ES-I3 (cell line): ENCODE data around the gene RNU6-1.

ENCODE experiments used
- H3K36me3 ChIP-seq: 2 replicates; pipeline ENCODE4 v1.6.1; 2013; ENCODE audit warnings: mild to moderate bottlenecking, low read length, control low read depth, moderate library complexity; ENCODE audit not compliant: insufficient read depth
- H3K4me1 ChIP-seq: 2 replicates; pipeline ENCODE4 v1.6.1; 2013; ENCODE audit warnings: mild to moderate bottlenecking, control low read depth, low read length; ENCODE audit not compliant: insufficient read depth
- H3K9ac ChIP-seq: 2 replicates; pipeline ENCODE4 v1.6.1; 2013; ENCODE audit warnings: low read depth, mild to moderate bottlenecking, low read length, moderate library complexity
- H3K9me3 ChIP-seq: 2 replicates; pipeline ENCODE4 v1.6.1; 2013; ENCODE audit warnings: mild to moderate bottlenecking, low read length, moderate library complexity; ENCODE audit not compliant: control insufficient read depth, insufficient read depth

The RNU6-1 gene

DNA sequence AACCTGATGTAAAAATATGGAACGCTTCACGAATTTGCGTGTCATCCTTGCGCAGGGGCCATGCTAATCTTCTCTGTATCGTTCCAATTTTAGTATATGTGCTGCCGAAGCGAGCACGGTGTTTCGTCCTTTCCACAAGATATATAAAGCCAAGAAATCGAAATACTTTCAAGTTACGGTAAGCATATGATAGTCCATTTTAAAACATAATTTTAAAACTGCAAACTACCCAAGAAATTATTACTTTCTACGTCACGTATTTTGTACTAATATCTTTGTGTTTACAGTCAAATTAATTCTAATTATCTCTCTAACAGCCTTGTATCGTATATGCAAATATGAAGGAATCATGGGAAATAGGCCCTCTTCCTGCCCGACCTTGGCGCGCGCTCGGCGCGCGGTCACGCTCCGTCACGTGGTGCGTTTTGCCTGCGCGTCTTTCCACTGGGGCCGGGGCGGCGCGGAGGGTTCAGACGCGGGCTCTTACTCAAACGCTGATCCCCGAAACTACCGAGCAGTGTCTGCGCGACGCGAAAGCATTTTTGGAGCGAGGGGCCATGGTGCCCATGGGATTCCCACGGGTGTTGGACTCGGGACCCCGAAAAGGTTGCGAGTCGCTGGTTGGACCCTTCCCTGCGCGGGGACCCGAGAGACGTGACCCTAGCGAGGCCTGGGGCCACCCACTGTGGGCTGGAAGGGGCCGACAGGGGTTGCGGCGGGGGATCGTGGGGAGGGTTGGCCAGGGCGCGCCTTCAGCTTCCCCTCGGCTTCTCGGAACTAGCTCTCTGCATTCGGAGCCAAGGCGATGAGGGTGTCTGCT lies at the start of gene RNU6-1:
Gene RNU6-1 (minus strand): TSS at position 117 of the 820 bp plus-strand sequence.
- H3K9ac ChIP-seq: peak within 1 kb of the TSS; percentile 92
- H3K4me1 ChIP-seq: peaks cover 23% of the 10 kb centered on the region; the same call in 1 of the 2 replicates
- no peaks in the 10 kb centered on the region for H3K36me3 ChIP-seq
- no peaks in the 10 kb centered on the region for H3K9me3 ChIP-seq

DNA sequence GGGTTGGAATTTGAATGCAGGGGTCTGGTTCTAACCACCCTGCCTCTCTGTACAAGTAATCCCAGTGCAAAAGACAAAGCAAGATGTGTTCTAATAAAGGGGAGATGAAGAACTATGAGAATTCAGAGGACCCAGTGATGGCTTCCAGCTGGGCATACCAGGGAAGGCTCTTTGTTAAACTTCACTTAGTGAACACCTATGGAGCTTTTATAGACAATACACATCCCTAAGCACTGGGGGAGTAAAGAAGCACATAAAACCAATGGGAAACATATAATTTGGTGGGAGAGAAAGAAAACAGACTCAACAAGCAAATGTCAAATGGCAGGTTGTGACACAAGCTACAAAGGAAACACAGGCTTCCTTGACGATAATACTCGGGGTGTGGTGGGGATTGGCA lies 47.9 kb upstream of the RNU6-1 start:
- Histone ChIP-seq H3K4me1 (peaks cover 11% of the 10 kb centered on the region), H3K9ac (no peak overlapping the region), H3K9me3 (no peaks in the 10 kb centered on the region), H3K36me3 (no peaks in the 10 kb centered on the region)

DNA sequence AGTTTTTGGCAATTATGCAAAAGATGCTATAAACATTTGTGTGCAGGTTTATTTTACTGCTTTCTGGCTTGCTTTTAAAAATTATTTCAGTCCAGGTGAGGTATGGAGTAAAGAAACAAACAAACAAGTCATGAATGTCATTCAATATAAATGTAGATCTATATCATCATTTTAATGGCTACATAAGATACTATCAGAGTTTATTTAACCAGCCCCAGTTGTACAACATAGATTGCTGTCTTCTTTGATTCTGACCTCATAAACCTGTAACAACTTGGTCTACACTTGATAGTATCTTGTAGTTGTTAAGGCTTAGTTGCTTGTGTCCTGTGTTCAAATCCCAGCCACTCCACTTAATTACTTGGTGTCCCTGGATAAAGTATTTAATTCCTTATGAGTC lies 46.0 kb upstream of the RNU6-1 start:
- Histone ChIP-seq H3K36me3 (no peaks in the 10 kb centered on the region), H3K4me1 (peaks cover 13% of the 10 kb centered on the region), H3K9me3 (no peaks in the 10 kb centered on the region), H3K9ac (no peak overlapping the region)

DNA sequence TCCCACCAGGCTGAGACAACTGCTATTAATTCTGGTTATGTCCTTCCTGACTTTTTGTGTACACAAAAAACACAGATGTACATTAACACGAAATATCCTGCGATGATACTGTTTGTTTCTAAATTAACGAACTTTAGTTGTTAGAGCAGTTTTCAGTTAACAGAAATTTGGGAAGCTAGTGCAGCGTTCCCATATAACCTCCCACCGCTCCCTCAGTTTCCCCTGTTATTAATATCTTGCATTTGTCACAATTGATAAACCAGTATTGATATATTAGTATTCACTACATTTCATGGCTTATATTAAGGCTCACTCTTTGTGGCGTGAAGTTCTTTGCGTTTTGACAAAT lies 45.3 kb upstream of the RNU6-1 start:
- Histone ChIP-seq H3K9me3 (no peaks in the 10 kb centered on the region), H3K4me1 (peaks cover 13% of the 10 kb centered on the region), H3K9ac (peak overlapping the region; percentile 59), H3K36me3 (no peaks in the 10 kb centered on the region)

DNA sequence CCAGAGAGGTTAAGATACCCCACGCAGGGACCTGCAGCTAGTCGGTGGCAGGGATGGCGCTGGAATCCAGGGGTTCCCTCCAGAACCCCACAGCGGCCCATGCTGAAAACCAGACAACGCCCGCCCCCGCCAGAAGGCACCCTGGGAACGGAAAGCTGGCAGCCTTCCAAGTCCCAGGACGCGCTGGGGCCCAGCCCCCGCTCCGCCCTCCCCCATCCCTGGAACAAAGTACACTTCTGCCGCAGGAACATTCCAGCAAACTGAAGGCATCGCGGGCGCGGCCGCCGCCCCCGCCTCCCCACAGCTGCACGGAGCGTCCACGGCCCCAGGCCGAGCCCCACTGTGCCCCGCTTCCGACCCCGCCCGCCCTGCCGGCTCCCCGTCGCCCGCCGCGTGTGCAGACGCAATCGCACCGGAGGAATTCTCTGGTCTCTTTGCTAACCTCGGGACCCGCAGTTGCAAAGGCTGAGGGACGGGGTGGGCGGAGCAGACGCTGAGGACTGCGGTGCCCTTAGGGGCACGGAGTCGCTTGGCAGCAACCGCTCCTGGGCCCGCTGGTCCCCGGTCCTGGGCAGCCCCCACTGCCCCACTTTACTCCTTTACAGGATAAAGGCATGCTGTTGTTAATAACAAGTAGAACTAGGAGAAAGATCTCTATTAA lies 44.8 kb upstream of the RNU6-1 start:
- H3K9ac ChIP-seq: peak overlapping the region; percentile 59
- no peaks in the 10 kb centered on the region for H3K36me3 ChIP-seq
- peaks cover 13% of the 10 kb centered on the region for H3K4me1 ChIP-seq
- no peaks in the 10 kb centered on the region for H3K9me3 ChIP-seq

DNA sequence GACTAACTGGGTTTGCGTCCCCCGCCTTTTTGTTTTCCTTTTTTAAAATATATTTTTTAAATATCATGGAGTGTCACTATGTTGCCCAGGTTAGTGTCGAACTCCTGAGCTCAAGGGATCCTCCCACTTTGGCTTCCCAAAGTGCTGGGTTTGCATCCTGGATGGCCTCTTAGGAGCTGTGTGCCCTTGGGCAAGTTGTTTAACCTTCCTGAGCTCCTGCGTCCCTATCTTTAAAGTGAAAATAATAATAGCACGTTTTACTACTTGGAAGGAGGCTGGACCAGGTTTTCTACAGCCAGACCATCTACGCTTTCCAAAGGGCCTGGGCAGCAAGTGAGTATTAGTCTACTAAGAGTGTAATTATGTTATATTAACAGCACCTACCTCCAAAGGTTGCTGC lies 44.2 kb upstream of the RNU6-1 start:
- Histone ChIP-seq H3K4me1 (peaks cover 13% of the 10 kb centered on the region), H3K9ac (peak overlapping the region; percentile 59; the same call in 1 of the 2 replicates), H3K9me3 (no peaks in the 10 kb centered on the region), H3K36me3 (no peaks in the 10 kb centered on the region)

DNA sequence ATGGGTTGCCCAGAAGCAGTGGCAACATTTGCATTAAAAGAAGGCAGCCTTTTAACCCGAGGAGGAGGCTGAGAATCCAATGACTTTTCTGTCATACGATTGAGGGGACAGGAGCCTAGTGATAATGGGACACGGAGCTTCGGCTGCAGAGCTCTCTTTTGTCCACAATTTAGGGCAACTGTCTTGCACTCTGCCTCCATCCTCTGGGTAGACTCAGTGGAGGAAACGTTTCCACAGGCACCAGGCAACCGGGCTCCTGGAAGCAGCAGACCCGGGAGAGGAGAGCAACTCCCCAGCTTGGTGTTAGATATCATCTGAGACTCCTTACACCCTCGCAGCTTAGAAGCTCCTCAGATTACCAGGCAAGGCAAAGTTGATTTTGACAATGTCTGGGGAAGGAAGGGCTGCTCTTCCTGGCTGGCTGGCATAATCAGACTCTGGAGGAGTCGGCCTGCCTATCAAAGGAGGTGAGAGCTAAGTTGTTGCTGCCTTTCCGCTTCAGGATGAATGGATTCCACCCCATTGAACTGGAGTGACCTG lies 43.5 kb upstream of the RNU6-1 start:
- no peaks in the 10 kb centered on the region for H3K9me3 ChIP-seq
- H3K9ac ChIP-seq: no peak overlapping the region
- H3K4me1 ChIP-seq: peaks cover 13% of the 10 kb centered on the region
- no peaks in the 10 kb centered on the region for H3K36me3 ChIP-seq

DNA sequence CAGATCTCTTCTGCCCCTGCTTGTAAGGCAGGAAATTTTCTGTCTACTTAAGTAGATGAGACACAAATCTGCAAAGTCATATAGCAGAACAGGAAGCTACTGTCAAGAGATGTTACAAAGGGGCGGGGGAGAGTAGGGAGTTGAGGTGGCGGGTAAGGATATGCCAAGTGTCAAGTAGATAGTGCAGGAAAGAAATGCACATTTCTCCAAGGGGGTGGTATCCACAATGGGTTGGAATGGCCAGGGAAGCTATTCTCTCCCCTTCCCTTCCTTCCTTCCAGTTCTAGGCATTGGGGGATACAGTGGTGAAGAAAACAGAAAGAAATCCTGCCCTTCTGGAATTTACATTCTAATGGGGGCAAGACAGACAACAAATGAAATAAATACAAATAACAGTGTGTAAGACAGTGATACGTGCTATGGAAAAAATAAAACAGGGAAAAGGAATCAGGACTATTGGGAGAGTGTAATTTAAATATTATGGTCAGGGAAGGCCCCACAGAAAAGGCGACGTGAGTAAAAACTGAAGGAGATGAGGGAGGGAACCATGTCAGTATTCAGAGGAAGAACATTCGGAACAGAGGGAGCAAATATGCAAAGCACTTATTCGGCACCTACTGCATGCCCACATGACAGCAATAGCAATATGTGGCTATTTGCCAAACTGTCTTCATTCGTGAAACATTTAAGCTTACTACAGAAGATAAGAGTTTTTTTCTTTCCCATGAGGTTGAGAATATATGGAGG lies 42.8 kb upstream of the RNU6-1 start:
- no peaks in the 10 kb centered on the region for H3K9me3 ChIP-seq
- no peak overlapping the region for H3K9ac ChIP-seq
- peaks cover 13% of the 10 kb centered on the region for H3K4me1 ChIP-seq
- H3K36me3 ChIP-seq: no peaks in the 10 kb centered on the region

DNA sequence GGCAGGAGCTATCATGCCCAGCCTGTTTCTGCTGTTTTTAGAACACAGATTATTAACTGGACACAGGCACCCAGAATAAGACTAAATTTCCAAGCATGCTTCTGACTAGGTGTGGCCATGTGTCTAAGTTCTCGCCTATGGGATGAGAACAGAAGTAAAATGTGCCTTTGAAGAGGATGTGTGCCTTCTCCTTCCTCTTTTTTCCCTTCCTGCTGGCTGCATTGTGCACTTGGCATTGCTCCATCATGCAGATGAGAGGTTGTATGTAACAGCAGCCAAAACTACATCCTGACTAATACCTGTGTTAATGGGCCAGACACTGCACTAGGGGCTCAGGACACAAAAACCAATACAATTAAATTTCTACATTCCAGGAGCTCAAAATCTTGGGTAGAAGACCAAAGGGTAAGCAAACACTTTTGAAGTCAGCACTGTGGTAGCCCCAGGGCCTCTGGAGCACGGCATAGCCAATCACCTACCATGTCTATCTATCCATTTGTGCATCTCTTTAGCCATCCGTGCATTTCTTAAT lies 40.9 kb upstream of the RNU6-1 start:
- Histone ChIP-seq H3K9ac (no peak overlapping the region), H3K9me3 (no peaks in the 10 kb centered on the region), H3K4me1 (peaks cover 13% of the 10 kb centered on the region), H3K36me3 (no peaks in the 10 kb centered on the region)

DNA sequence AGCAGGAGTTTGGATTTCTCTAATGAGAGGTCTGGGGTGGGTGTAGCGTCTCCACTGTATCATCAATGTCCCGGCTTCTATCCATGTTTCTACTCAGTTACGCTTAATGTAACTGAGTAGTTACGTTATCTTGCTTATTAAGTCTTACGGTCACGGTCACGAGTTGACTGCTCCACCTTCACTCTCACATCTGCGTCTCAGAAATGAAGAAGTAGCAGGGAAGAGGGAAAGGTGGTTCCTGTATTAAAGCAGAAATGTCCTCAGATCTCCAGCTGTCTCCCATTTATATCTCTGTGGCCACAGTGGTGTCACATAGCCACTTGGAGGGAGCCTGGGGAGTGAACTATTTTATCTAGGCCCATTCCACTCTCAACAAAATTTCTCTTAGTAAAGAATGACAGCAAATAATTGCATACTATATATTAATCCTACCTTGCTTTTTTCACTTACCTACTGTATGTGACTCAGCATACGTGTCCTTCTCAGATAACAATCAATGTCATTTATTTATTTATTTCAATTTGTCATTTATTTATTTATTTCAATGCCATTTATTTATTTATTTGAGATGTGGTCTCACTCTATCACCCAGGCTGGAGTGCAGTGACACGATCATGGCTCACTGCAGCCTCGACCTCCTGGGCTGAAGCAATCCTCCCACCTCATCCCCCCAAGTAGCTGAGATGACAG lies 39.7 kb upstream of the RNU6-1 start:
- H3K4me1 ChIP-seq: peaks cover 9% of the 10 kb centered on the region; the same call in 1 of the 2 replicates
- no peak overlapping the region for H3K9ac ChIP-seq
- no peaks in the 10 kb centered on the region for H3K36me3 ChIP-seq
- H3K9me3 ChIP-seq: no peaks in the 10 kb centered on the region

DNA sequence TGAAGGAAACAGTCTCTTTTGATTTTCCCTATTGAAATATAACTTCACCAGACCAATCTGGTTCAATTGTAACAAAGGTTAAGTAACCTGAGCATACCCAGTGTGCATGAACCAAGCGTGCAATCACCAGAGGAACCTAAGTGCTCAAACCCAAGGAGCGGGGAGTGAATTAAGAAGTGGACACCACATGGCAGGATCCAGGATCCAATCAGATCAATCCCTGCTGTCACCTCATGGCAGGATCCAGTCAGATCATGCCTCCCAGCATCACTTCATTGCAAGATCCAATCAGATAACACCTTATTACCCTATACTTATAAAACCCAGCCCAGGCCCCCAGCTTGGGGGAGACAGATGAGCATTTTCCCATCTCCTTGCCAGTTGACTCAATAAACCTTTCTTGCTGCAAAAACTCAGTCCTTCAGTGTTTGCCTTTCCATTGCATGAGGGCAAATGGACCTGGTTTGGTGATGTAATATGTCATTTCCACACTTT lies 38.9 kb upstream of the RNU6-1 start:
- peaks cover 9% of the 10 kb centered on the region; the same call in 1 of the 2 replicates for H3K4me1 ChIP-seq
- no peaks in the 10 kb centered on the region for H3K36me3 ChIP-seq
- H3K9me3 ChIP-seq: no peaks in the 10 kb centered on the region
- H3K9ac ChIP-seq: no peak overlapping the region

DNA sequence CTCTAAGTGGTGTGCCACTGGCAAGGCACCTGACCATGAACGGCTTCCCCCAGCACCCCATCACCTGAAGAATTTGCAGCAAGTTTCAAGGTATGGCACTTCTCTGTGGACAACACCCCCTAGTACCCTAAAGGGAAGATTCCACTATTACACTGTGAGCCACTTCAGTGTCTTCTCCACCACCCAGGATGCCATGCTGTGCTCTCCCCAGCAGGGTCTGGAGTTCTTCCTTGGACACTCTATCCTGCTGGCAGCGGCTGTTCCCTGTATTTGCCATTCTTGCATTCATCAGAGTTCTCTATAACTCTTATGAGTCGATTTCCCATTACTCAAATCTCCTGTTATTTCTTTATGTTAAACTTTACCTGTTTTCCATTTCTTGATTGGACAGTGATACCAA lies 33.9 kb upstream of the RNU6-1 start:
- no peaks in the 10 kb centered on the region for H3K9me3 ChIP-seq
- H3K36me3 ChIP-seq: no peaks in the 10 kb centered on the region
- H3K9ac ChIP-seq: no peak overlapping the region
- H3K4me1 ChIP-seq: no peaks in the 10 kb centered on the region

DNA sequence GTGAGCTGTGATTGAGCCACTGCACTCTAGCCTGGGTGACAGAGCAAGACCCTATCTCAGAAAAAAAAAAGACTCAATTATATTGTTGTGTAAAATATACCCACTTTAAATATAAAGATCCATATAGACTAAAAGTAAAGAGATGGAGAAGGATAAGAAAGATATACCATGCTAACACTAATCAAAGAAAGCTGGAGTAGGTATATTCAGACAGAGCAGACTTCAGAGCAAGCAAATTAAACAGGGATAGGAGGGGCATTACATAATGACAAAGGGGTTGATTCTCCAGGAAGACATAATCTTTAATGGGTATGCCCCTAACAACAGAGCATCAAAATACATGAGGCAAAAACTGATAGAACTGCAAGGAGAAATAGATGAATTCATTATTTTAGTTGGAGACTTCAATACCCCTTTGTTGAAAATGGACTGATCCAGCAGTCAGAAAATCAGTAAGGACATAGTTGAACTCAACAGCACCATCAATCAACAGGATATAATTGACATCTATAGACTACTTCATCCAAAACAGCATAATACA lies 31.1 kb upstream of the RNU6-1 start:
- no peaks in the 10 kb centered on the region for H3K36me3 ChIP-seq
- H3K9ac ChIP-seq: no peak overlapping the region
- H3K9me3 ChIP-seq: no peaks in the 10 kb centered on the region
- H3K4me1 ChIP-seq: no peaks in the 10 kb centered on the region
